HG02852 (cell line): ENCODE measurements around the gene ANO2.
"Not testable (repeated sequence)": the region's sequence is repeated elsewhere in the genome, so short reads cannot be mapped to it uniquely, and the experiment has no call there.

ENCODE experiments used
- ATAC-seq: cut with Tn5 transposase; IDR thresholded peaks from one replicate; pipeline ENCODE4 v1.9.1; 2021; ENCODE audit warnings: mild to moderate bottlenecking, moderate library complexity; ENCODE audit not compliant: unreplicated experiment

The ANO2 gene

DNA sequence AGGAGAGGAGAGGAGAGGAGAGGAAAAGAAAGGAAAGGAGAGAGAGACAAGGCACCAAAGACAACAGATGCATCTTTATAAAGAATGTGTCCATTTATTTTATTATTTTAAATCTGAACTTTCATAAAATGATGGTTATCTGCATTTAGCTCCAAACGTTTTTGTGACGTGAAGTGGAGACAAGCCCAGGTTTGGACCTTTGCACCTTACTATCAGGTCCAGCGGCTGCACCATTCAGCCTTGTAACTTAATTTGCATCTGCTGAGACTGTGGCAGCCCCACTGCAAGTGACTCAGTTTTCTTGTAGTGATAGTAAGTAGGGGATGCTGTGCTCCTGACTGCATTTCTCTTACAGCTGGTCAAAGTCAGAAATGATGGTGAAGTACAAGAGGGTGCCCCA lies 382.5 kb downstream of the ANO2 start:
- ATAC-seq: no peak

DNA sequence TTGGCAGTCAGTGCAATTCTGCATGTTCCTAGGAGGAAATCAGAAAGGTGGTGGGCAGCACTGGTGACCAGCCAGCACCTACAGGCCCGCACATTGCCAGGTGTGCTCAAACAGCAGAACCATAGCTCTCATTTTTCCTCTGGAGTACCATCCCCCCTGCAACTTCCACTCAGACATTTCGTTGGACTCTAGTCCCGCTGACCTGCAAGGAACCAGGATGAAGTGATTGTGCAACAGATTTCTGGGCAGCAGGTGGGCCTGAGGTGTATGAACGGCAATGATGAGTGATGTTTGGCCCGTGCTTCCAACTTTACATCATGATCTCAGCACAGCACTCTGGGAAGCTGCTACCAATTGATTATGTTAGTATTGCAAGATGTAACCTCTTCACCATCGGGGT lies 383.2 kb downstream of the ANO2 start:
- no peak for ATAC-seq

DNA sequence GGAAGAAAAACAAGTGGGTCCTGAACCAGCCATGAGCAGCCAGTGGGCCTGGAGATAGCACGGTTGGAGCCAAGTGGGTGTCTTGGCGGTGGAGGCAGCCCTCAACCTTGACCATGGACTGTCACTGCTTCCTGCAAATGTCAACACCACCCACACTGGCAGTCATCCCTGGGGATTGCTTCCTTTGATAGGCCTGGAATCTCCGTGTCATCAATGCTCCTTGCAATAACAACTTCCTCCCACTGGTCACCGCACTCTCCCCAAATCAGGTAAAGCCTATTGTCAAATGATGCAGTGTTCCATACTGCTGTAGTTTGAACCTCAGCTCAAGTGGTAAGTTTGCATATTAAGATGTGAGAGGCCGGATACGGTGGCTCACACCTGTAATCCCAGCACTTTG lies 384.0 kb downstream of the ANO2 start:
- ATAC-seq: no peak

DNA sequence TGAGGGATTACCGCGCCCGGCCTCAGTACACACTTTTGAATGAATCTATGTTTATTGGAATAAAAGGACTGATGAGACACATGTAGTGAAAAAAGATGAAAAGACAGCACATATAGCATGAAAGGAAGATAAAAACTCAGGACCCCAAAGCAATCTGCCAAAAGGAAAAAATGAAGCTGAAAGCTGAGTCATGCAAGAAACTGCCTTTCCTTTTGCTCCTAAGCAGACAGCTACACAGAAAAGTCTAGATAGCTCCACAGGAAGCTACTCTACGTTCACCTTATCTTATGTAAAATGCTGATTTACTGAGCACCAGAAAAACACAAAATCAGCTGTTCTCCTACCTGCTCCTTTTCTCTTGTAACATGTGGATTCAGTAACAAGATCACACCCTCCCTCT lies 384.8 kb downstream of the ANO2 start:
- ATAC-seq: no peak

DNA sequence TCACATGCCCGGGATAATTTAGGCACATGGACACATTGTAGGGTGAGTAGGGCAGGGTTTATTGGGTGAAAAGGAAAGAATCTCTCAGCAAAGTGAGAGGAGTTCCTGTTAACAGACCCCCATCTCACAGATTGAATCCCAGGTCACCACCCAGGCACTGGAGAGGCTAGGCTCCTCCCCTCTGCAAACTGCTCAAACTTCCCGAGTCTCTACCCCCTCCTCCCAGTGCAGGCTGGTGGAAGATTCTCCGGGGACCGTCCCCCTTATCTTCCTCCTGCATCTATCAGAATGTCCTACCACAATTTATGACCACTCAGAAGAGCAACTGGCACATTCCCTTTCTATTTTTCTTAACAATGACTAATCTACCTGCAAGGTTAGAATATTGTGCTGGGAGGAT lies 387.2 kb downstream of the ANO2 start:
- no peak for ATAC-seq

DNA sequence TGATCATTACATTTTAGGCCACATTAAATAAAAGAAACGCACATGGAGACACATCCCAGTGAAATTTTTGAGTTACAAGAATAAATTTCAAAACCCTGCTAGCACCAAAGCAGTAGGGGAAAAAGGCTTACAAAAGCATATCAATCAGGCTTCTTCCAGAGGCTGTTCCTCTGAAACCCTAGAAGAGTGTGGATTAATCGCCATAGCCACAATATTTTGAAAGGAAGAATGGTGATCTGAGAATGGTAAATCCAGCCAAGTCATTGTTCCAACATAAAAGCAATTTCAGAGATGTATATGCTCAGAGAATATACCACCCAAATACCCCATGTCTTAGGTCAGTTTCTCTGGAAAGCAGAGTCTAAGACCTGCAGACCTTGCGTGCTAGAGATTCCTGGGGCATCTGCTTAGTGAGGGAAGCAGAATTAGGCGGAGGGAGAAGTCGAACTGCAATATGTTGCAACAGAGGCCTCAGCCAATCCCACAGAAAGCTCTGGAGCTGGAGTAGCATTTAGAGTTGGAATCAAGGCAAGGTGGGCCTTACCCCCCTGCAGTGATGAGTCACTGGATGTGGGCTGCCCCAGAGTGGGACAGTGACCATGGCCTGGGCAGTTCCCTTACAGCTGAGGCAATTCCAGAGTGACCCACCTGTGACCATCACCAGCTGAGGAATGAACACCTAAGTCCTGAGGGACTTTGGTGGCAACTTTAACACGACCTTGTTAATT lies 387.9 kb downstream of the ANO2 start:
- ATAC-seq: no peak

DNA sequence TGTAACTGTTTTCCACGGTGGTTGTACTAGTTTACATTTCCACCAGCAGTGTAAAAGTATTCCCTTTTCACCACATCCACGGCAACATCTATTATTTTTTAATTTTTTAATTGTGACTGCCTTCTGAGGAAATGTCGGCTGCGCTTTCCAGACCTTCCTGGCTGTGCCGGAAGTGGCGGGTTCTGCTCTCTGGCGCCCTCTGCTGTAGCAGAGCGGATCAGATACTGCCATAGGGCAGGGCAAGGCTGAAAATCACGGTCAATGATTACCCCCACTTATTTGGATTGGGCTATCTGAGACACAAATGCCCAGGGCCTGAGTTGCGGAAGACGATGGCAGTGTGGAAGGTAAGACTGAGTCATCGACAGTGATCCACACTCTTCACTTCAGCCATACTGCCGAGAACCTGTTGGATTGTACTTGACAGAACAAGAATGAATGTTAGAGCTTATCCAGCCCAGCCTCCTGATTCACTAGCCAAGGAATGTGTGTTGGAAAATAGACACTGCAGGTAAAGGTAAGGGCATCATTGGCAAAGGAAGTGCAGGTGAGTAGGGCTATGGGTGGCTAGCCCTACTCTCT lies 388.9 kb downstream of the ANO2 start:
- ATAC-seq: no peak

DNA sequence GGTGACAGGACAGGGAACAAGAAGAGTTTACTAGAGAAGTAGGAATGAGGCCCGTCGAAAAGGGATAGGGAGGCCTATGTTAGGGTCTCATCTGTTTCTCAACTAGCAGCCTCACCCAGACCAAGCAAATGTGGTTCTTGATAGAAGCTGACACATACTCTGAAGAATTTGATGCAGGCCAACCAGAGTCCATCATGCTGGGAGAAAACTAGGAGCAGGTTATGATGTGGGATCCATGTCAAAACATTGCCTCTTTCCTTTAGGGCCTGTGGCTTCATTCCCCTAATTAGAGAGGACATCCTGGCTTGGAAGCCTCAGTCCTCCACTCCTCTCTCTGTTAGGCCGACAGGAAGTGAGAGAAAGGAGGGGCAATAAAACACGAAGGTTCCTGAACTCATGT lies 390.3 kb downstream of the ANO2 start:
- no peak for ATAC-seq

DNA sequence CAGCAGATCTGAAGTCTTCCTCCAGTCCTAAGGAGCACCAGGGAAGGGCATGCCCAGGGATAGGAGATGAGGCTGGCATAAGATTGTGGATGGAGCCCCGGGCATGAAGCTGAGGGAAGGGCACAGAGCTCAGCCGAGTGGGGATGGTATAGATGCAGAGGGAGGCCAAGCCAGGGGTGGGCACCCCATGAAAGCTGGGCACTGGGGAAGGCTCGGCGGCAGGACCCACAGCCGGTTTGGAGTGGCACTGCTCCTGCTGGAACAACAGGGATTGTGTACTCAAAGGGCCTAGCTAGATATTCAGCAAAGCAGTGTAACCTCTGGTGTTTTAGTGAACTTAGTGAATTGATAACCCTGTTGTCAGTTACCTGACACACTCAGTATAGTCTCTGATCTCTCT lies 396.0 kb downstream of the ANO2 start:
- ATAC-seq: no peak

DNA sequence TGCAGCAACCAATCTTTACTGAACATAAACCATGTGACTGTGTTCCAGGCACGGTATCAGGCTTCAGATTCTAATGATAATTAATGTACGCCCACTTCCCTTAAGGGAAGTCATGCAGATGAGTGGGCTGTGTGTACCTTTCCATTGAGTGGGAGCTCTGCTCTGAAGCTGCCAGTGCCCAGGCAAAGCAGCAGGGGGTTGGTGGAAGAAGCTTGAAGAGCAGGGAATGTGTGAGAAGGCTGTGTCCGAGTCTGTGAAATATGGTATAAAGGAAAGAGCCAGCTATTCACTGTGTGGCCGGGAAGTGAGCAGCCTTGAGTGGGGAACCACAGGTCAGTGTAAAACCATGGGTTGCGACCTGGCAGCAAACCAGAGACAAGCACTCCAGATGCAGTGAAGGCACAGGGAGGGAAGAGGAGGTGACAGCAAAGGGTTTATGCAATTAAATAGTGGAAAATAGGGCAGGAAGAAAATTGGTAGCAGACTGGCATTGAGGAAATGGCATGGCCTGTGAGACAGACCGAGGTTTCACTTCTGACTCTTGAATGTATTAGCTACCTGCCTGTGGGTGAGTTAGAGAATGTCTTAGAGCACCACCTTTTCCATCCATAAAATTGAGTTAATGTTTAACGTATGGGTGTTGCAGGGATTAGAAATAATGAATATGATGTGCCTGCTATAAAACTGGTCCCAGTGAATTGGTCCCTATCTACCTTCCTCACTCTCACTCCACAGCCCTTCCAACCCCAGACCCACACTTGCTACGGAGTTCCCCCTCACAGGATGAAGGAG lies 396.7 kb downstream of the ANO2 start:
- no peak for ATAC-seq

DNA sequence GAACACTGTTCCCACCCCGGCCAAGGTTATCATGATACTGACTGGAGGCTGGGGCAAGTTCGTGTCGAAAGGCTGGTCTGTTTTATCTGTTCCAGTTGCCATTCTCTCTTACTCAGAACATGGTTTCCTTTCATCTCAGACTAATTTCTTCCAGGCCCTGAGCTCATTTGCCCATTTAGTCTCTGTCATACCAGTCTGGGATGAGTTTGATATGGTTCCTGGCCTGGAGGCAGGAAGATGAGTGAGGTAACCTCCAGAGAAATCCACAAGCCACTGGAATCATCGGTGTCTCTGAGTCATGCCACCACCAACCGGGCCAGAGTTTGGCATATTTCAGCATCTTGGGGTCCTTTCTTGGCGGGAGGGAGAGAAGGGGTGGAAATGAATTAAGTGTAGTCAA lies 398.4 kb downstream of the ANO2 start:
- ATAC-seq: no peak

DNA sequence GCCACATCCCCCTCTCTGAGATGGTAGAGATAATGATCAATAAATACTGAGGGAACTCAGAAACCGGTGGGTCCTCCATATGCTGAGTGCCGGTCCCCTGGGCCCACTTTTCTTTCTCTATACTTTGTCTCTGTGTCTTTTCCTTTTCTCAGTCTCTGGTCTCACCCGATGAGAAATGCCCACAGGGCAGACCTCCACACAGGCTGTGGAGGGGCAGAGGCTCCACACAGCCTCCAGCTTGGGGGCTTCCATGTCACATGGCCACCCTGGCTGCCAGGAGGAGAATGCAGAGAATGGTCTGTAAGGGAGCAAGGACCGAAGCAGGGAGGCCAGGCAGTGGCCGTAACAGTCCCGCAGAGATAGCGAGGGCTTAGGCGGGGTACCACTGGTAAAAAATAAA lies 407.3 kb downstream of the ANO2 start:
- no peak for ATAC-seq

DNA sequence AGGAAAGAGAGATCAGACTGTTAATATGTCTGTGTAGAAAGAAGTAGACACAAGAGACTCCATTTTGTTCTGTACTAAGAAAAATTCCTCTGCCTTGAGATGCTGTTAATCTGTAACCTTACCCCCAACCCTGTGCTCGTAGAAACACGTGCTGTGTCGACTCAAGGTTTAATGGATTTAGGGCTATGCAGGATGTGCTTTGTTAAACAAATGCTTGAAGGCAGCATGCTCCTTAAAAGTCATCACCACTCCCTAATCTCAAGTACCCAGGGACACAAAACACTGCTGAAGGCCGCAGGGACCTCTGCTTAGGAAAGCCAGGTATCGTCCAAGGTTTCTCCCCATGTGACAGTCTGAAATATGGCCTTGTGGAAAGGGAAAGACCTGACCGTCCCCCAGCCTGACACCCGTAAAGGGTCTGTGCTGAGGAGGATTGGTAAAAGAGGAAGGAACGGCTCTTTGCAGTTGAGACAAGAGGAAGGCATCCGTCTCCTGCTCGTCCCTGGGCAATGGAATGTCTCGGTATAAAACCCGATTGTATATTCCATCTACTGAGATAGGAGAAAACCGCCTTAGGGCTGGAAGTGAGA lies 407.9 kb downstream of the ANO2 start:
- ATAC-seq: not testable (repeated sequence)

DNA sequence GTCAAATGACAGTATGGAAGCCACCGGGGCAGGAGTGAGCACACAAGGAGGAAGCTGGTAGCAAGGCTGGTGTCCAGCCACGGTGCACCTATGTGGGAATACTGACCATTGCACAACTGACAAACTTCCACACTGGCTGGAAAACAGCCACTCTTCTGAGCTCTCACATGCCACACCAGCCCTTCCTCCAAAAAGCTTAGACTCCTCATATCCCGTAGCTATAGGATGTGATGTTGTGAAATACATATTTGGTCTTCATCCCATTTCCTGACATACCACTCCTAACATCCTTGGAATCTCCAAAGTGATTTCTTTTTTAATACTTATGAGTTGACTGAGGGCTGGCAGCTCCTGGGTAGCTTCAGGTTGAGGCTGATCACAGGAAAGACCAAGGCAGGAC lies 409.5 kb downstream of the ANO2 start:
- no peak for ATAC-seq

DNA sequence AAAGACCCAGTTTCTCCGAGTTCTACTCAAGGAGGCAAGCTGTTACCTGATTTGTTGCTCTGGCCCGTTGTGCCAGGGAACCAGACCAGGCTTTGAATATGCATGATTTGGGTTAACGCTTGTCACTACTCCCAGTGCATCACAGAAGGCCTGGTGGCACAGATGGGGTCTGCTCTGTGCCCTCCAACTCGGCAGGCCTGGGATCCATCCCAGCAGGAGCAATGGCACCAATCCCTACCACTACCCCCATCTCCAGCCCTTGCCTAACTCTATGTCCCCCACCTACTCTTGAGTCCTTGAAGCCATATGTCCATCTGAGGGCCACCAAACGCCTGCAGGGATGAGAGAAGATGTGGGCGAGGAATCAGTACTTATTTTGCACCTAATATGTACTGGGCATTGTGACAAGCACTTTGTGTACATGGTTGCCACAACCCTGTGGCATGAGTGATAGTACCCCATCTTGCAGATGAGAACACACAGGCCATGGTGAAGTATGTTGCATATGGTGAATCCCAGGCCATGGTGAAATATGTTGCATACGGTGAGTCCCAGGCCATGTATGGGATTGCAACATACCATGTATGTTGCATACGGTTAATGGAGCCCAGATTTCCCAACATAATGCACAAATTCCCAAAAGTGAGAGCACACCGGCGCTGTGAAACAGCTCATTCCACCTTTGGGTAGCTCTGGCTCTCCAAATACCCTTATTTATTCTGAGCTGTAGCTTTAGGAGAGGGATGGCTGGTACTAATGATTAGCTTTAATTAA lies 410.4 kb downstream of the ANO2 start:
- ATAC-seq: no peak

DNA sequence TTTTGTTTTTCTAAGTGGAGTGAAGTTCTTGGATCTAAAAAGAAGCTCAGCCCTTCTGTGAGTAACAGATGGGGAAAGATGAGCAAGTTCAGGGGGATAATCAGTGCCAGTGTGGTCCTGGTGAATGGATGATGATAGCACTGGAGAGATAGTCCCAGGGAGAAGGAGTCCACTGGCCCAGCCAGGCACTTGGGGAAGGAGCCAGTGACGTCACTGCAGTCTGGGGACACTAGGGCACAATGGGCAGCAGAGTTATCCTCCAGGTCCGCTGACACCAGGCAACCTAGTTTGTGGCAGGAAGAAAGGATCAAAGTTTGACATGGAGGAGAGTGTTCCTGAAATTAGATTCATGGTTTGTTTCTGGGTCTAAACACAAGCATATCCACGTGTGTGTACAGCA lies 411.7 kb downstream of the ANO2 start:
- no peak for ATAC-seq

DNA sequence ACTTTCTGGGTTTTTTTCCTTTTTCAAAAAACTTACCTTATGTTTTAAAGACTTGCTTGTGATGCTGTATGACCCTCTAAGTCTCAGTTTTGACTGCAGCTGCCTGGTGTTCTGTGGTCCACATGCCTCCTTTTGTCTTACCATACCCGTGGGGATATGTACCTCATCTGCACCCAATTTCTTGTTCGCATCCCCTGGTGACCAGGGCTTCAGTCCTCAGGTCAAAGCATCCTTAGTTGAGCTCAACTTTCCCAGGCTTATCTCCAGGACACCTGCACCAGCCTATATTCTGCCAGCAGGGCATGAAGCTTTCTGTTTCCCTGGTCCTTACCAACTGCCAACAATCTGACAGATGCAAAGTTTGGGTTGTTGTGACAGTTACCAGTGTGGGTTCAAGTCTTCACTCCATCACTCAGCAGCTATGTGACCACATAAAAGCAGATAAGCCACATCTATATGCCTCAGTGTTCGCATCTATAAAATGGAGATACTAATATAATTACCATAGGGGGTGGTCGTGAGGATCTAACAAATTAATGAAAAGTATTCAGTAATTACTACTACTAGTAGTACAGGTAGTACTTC lies 419.2 kb downstream of the ANO2 start:
- no peak for ATAC-seq

DNA sequence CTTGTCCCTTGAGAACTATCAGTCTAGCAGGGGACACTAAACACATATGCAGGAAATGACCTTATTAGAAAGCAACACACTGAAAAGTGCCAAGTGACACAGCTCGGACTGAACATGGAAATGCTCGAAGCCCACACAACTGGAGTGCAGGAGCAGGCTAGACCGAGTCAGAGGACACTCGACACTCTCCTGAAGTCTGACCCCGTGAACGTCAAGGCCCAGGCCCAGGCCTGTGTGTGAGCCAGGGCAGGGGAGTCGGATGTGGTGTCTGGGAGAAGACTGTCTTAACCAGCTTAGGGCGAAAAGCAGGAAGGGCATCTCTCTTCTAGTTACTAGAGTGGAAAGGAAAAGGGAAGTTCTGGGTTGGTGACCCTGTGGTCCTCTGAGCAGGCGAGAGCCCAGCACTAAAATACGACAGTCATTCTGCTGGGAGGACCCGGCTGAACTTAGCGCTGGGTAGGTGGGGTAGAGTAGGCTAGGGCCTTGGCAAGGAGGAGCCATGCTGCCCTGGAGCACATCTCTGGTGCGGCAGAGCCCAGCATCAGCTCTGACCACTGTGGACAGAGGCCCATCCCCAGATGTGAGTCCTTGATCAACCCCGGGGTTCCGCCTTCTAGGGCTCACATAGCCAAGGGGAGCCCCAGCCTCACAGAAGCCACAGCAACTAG lies 420.2 kb downstream of the ANO2 start:
- ATAC-seq: no peak

DNA sequence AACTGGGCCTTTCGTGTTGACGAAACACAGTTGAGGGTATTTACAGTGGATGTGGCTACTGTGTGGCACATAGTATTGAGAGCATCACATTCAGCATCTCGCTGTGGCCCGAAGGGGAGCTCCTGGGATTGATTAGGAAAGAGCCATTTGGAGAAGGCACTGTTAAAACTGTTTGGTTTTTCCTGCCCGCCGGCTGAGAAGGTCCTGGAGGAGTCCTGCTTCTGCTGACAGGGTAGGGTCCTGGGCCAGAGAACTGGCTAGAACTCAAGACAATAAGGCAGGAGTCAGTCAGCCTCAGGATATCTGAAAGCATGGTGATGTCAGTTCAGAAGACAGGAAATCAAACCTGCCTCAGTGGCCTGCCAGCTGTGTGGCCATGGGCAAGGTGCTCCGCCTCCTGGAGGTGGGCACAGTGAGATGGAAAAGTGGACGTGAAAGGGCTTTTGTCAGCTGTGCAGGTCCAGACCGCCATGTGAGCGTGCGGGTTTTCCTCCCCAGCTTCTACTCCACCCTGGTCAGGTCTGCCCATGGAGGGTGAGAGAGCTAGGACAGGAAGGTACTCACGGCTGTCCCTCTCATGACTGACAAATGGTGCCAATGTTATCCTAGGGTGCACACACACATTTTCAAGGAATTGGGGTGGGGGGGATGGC lies 420.8 kb downstream of the ANO2 start:
- no peak for ATAC-seq
